22Rv1 (cell line): ENCODE measurements around the gene CYS1.

Experiments
- H3K27ac ChIP-seq: fragments of 450-650 bp; 2 replicates; pipeline ENCODE4 v1.5.1; 2017
- ZFX ChIP-seq: fragments of 450-650 bp; IDR thresholded peaks from 2 replicates; pipeline ENCODE4 v1.6.1; 2017; ENCODE audit warnings: antibody characterized with exemption, borderline replicate concordance
- TF ChIP-seq, protein P1 (sequence below): fragments of 450-650 bp; IDR thresholded peaks from 2 replicates; pipeline ENCODE4 v1.5.1; 2017; ENCODE audit warnings: mild to moderate bottlenecking

The CYS1 gene

DNA sequence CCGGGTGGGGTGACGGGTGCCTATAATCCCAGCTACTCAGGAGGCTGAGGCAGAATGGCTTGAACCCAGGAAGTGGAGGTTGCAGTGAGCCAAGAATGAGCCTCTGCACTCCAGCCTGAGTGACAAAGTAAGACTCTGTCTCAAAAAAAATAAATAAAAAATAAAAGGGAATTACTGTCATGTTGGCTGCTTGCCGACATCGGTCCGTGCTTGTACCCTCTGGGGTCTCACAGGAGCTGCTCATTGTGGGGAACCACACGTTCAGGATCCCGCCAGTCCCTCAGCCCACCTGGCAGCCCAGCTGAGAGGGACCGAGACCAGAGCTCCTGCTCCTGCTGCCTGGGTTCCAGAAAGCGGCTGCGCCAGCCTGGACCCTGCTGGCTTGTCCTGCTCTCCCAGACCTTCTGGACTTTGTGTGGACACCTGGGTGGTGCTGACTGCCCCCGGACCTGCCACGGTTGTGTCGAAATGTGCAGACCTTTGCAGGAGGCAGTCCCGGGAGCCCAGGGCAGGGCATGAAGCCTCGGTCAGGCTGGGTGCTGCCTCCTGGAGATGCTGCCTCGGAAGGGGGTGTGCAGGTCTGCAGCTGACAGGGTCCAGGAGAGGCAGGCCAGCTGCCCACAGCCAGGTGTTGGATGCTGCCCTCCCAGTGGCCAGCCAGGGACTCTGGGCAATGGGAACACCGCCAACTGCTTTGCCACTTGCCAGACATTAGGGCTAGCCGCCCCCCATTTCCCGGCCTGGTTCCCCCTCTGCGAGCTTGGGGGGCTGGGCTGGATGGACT is 20.5 kb downstream of the CYS1 start:
- no peak overlapping the region for H3K27ac ChIP-seq
- TF ChIP-seq ZFX, result no peak
- TF ChIP-seq, protein P1, sequence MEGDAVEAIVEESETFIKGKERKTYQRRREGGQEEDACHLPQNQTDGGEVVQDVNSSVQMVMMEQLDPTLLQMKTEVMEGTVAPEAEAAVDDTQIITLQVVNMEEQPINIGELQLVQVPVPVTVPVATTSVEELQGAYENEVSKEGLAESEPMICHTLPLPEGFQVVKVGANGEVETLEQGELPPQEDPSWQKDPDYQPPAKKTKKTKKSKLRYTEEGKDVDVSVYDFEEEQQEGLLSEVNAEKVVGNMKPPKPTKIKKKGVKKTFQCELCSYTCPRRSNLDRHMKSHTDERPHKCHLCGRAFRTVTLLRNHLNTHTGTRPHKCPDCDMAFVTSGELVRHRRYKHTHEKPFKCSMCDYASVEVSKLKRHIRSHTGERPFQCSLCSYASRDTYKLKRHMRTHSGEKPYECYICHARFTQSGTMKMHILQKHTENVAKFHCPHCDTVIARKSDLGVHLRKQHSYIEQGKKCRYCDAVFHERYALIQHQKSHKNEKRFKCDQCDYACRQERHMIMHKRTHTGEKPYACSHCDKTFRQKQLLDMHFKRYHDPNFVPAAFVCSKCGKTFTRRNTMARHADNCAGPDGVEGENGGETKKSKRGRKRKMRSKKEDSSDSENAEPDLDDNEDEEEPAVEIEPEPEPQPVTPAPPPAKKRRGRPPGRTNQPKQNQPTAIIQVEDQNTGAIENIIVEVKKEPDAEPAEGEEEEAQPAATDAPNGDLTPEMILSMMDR, result no peak

DNA sequence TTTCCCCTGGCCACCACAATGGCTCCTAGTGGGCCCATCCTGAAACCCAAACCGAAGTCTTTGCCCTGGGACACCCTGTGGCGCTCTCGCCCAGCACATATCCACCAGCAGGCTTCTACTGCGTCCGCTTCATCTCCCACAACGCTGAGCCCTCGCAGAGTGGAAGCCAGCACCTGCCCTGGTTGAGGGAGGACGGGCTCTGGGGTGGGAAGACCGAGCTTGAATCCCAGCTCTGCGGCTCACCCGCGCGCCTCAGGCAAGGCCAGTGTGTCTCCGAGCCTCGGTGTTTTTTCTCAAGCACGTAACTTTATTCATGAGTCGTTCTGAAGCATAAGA is 21.2 kb downstream of the CYS1 start:
- TF ChIP-seq, protein P1, result no peak
- TF ChIP-seq ZFX, result no peak
- no peak overlapping the region for H3K27ac ChIP-seq

GRCh38 chr2:10058251-10059015 is 21.8 kb downstream of the CYS1 start:
- no peak for TF ChIP-seq ZFX
- TF ChIP-seq, protein P1, result no peak
- no peak overlapping the region for H3K27ac ChIP-seq

DNA sequence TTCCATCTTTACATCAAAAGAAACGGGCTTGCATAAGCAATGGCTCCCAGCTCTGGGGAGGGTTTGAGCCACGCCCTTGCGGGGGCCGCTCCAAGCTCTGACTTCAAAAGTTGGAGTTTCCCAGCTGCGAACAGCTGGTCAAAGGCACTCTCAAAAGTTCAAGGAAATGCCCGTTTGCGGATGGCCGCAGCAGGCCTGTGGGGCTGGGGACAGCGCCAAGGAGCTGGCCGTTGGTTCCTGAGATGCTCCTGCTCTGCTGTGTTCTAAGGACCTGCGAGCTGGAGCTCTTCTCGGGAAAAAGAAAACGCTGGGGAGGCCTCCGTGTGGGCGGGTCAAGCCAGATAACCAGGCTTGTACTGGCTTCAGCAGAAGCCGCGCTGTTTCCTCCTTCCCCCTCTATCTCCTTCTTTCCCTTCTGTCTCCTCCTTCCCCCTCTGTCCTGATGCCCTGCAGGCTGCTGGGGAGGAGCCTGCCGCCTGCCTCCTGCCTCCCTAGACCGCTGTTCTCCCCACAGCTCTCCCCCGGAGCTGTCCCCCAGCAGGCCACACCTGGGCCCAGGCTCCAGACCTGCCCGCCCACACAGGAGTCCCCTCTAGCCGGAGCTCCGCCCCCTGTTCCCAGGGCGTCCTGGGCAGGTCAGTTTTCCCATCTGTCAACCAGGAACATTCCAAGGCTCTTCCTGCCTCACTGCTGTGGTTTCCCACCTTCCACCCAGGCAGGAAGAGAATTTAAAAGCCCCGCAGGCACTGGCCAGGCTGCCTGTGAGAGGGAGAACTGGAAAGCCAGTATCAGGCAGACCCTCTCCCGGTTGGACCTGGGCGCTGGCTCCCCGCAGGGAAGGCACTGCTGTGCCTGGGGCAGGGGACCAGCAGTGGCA is 22.7 kb downstream of the CYS1 start:
- TF ChIP-seq, protein P1, result no peak
- TF ChIP-seq ZFX, result no peak
- no peak overlapping the region for H3K27ac ChIP-seq

DNA sequence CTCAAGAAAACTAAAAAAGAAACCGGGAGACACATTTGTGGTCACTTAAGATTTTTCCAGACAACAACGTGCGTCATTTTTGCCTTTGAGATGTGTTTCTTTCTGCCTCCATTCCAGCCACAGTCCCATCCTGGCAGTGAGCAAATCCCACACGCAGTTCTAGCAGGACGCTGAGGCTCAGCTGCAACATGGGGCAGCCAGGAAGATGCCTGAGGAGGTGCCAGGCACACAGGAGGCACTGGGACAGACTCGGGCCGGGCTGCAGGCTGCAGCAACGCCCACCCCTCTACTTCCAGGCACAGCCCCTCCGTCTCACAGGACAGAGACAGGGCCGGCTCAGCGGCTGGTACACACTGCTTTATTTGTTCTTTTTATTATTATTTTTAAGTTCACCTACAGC is 23.8 kb downstream of the CYS1 start:
- no peak overlapping the region for H3K27ac ChIP-seq
- no peak for TF ChIP-seq ZFX
- TF ChIP-seq, protein P1, result no peak

DNA sequence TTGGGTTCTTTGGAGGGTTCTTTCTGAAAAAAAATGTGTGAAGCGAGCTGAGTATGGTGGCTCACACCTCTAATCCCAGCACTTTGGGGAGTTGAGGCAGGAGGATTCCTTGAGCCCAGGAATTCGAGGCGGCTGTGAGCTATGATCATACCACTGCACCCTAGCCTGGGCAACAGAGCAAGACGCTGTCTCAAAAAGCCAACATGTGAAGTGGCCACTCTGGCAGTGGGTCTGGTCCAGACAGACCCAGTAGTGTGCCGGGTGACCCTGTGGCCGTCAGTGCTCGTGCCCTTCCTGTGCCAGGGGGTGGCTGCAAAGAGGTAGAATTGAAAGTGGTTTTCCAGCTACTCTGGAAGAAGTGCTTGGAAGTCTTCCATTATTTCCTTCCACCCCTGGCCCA is 25.2 kb downstream of the CYS1 start:
- H3K27ac ChIP-seq, result no peak overlapping the region
- no peak for TF ChIP-seq ZFX
- TF ChIP-seq, protein P1, result no peak

DNA sequence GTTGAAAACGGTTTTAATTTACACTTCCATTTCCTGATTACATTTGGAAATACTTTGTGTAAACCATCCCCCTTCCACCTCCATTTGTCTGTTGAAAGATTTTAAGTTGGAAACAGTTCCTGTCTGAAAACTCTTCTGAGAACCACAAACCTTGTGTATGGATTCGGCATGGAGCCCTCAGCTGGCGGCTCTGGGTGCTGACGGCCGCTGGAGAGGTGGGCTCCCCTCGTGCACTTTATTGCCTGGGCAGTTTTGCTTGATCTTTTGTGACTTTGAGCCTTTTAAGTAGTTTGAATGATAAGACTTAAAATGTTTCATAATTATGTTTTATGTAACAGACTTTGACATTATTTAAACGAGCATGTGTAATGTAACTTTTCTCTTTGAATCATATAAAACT is 25.8 kb downstream of the CYS1 start:
- no peak overlapping the region for H3K27ac ChIP-seq
- TF ChIP-seq, protein P1, result no peak
- TF ChIP-seq ZFX, result no peak
